ENCODE results near the gene RNF220.

The RNF220 gene

DNA sequence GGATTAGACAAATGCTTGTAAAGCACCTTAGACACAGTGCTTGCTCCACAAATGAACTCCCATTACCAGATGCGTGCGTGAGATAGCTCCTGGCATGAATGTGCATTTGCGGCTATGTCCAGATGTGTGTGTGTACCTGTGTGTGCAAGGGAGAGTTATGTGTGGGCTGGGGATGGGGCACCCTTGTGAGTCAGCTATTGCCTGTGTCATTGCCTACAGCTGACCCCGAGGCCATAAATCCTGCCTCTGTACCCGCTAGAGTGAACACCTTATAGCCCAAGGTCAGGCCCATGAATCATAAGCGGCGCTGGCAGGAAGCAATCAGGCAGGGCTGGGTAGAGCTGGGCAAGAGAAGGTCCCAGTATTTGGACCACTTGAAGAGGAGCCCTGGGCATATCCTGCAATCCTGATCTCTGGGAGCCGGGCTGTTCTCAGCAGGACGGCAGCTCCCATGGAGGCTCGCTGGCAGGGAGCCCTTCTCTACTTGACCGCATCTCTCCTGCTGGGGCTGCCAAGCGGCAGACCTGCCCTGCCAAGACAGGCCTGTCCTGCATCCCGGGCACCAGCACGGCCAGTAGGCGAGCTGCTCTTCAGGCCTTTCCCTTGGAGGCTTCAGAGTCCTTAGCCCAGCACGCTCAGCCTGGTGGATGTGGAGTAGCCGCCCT, 182.9 kb downstream of the RNF220 start:
- FAIRE-seq, result no peak
- DNase-seq (ENCODE audit: insufficient read length), result no peak
- TF ChIP-seq POLR2A (IDR thresholded peaks at IDR 0.05; ENCODE audit: low read depth, low read length) (no peak), POLR2AphosphoS5 (IDR thresholded peaks at IDR 0.05; ENCODE audit: low read depth, low read length) (no peak), TAF1 (IDR thresholded peaks at IDR 0.05; ENCODE audit: borderline replicate concordance, low read depth, low read length) (no peak)

- no peak for FAIRE-seq
Observed at GRCh38 chr1:44588551-44589210, 183.6 kb downstream of the RNF220 start.

DNA sequence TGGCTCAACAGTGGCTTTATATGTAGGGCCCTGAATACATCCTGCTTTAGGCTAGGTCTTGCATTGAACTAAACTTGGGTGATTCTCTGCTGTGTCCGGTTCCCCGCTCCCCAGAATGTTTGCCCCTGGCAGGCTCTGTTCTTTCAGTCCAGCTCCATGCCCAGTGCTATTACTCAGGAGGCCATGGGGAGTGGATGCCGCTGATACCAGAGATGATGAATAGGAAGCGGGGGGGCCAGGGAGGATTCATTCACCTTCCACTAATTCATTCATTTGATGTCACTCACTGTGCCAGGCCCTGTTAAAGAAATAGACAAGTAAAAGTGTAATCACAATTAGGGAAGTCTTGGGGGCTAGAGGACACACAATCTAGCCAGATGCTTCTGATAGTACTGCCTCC, 185.4 kb downstream of the RNF220 start:
- FAIRE-seq, result no peak
- TF ChIP-seq POLR2AphosphoS5 (IDR thresholded peaks at IDR 0.05; ENCODE audit: low read depth, low read length) (no peak), TAF1 (IDR thresholded peaks at IDR 0.05; ENCODE audit: borderline replicate concordance, low read depth, low read length) (no peak), POLR2A (IDR thresholded peaks at IDR 0.05; ENCODE audit: low read depth, low read length) (no peak)
- DNase-seq (ENCODE audit: insufficient read length), result no peak

More at GRCh38 chr1:44588551-44589210, 183.6 kb downstream of the RNF220 start:
- no peak for DNase-seq (ENCODE audit: insufficient read length)
- TF ChIP-seq POLR2AphosphoS5 (IDR thresholded peaks at IDR 0.05; ENCODE audit: low read depth, low read length) (no peak), POLR2A (IDR thresholded peaks at IDR 0.05; ENCODE audit: low read depth, low read length) (no peak), TAF1 (IDR thresholded peaks at IDR 0.05; ENCODE audit: borderline replicate concordance, low read depth, low read length) (no peak)

- no peak for FAIRE-seq
- TF ChIP-seq POLR2A (IDR thresholded peaks at IDR 0.05; ENCODE audit: low read depth, low read length) (no peak), POLR2AphosphoS5 (IDR thresholded peaks at IDR 0.05; ENCODE audit: low read depth, low read length) (no peak), TAF1 (IDR thresholded peaks at IDR 0.05; ENCODE audit: borderline replicate concordance, low read depth, low read length) (no peak)
- no peak for DNase-seq (ENCODE audit: insufficient read length)
Observed at GRCh38 chr1:44591381-44591780, 186.3 kb downstream of the RNF220 start.

GRCh38 chr1:44592208-44593145, 187.4 kb downstream of the RNF220 start:
- TF ChIP-seq POLR2A (IDR thresholded peaks at IDR 0.05; ENCODE audit: low read depth, low read length) (no peak), POLR2AphosphoS5 (IDR thresholded peaks at IDR 0.05; ENCODE audit: low read depth, low read length) (no peak), TAF1 (IDR thresholded peaks at IDR 0.05; ENCODE audit: borderline replicate concordance, low read depth, low read length) (no peak)
- DNase-seq (ENCODE audit: insufficient read length) (no peak), FAIRE-seq (no peak)

DNA sequence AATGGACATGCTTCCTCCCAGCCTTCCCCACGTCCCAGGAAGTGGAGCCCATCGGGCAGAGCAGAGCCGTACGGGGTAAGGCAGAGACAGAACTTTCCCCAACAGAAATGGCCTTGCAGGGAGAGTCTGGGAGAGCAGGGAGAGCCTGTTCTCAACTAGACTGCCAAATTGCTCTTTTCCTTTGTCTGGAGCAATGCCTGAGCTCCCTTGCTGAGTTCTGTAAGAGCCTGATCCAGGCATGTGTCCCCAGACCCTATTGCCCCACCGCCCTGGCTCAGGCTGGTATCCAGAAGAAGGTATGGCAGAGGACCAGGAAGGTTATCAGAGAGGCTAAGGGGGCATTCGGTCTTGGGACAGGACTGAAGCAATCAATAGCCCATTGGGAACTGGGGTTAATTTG, 189.3 kb downstream of the RNF220 start:
- DNase-seq (ENCODE audit: insufficient read length) (no peak), FAIRE-seq (no peak)
- TF ChIP-seq POLR2A (IDR thresholded peaks at IDR 0.05; ENCODE audit: low read depth, low read length) (no peak), POLR2AphosphoS5 (IDR thresholded peaks at IDR 0.05; ENCODE audit: low read depth, low read length) (no peak), TAF1 (IDR thresholded peaks at IDR 0.05; ENCODE audit: borderline replicate concordance, low read depth, low read length) (no peak)

- peak; percentile 96 for DNase-seq (ENCODE audit: insufficient read length)
- TF ChIP-seq POLR2AphosphoS5 (IDR thresholded peaks at IDR 0.05; ENCODE audit: low read depth, low read length), result no peak
- TF ChIP-seq POLR2A (IDR thresholded peaks at IDR 0.05; ENCODE audit: low read depth, low read length), result no peak
- TF ChIP-seq TAF1 (IDR thresholded peaks at IDR 0.05; ENCODE audit: borderline replicate concordance, low read depth, low read length), result no peak
- FAIRE-seq, result peak; percentile 82
Observed at GRCh38 chr1:44594871-44595735, 190.0 kb downstream of the RNF220 start.

GRCh38 chr1:44596511-44596910, 191.5 kb downstream of the RNF220 start:
- DNase-seq (ENCODE audit: insufficient read length), result no peak
- TF ChIP-seq POLR2AphosphoS5 (IDR thresholded peaks at IDR 0.05; ENCODE audit: low read depth, low read length) (no peak), TAF1 (IDR thresholded peaks at IDR 0.05; ENCODE audit: borderline replicate concordance, low read depth, low read length) (no peak), POLR2A (IDR thresholded peaks at IDR 0.05; ENCODE audit: low read depth, low read length) (no peak)
- no peak for FAIRE-seq

- no peak for TF ChIP-seq POLR2A (IDR thresholded peaks at IDR 0.05; ENCODE audit: low read depth, low read length)
- no peak for TF ChIP-seq POLR2AphosphoS5 (IDR thresholded peaks at IDR 0.05; ENCODE audit: low read depth, low read length)
- no peak for TF ChIP-seq TAF1 (IDR thresholded peaks at IDR 0.05; ENCODE audit: borderline replicate concordance, low read depth, low read length)
- DNase-seq (ENCODE audit: insufficient read length), result no peak
- FAIRE-seq, result no peak
Observed at GRCh38 chr1:44598167-44598566, 193.1 kb downstream of the RNF220 start.

All from GM12892 (cell line).